CD4-positive, alpha-beta T cell treated with Interleukin-15 for 4 hours (primary cell): ENCODE results near the gene BCAS1.

ENCODE experiments used
- DNase-seq: peaks from one replicate; pipeline ENCODE4 v3.0.0-alpha.2; 2020; ENCODE audit warnings: low spot score

The BCAS1 gene, protein sequence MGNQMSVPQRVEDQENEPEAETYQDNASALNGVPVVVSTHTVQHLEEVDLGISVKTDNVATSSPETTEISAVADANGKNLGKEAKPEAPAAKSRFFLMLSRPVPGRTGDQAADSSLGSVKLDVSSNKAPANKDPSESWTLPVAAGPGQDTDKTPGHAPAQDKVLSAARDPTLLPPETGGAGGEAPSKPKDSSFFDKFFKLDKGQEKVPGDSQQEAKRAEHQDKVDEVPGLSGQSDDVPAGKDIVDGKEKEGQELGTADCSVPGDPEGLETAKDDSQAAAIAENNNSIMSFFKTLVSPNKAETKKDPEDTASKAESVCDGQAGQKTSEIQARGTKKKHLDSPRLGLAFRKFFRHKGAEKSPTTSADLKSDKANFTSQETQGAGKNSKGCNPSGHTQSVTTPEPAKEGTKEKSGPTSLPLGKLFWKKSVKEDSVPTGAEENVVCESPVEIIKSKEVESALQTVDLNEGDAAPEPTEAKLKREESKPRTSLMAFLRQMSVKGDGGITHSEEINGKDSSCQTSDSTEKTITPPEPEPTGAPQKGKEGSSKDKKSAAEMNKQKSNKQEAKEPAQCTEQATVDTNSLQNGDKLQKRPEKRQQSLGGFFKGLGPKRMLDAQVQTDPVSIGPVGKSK

DNA sequence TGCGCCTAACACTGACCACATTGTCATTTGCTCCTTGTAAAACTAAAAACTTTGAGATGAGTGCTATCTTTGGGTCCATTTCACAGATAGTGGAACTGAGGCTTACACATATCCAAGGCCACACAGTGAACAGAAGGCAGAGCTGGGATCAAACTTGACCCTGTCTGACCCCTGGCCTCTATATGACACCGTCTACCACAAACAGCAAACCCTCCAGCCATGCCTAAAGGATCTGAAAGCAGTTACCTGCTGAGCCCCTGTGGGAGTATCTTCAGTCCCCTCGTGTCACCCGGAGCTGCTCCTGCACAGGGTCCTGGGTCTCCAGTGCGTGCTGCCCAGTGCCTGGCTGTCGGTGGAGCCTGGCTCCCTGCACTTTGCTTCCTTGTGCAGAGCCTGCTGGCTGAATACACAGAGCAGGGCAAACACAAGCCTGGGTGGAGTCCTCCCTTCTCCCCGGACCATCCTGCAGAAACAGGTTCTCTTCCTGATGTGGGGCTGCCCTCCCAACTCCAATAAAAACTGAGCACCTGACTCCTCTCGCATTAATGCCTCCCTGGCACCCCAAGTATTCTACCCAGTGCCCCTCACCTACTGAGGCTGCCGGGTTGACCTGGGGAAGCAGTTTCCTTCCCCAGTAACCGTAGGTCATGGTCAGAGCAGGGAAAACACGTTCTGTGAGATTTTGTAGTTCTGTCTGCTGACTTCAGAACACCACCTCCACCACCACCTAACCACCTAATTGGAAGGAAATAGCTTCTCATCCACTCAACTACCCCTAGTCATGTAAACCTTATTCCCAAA, at the start of gene BCAS1:
Gene BCAS1, minus strand, starts transcription at position 408 of the 801 bp plus-strand sequence. CDS start 11,876 bp downstream, outside the sequence.
- DNase-seq, result no peak

- no peak for DNase-seq
Observed at GRCh38 chr20:54119744-54120143, 49.4 kb upstream of the BCAS1 start.

GRCh38 chr20:54118220-54119001, 48.0 kb upstream of the BCAS1 start:
- no peak for DNase-seq

GRCh38 chr20:54116550-54117235, 46.3 kb upstream of the BCAS1 start:
- DNase-seq, result no peak

- DNase-seq, result no peak
Observed at GRCh38 chr20:54115172-54115854, 44.9 kb upstream of the BCAS1 start.

DNA sequence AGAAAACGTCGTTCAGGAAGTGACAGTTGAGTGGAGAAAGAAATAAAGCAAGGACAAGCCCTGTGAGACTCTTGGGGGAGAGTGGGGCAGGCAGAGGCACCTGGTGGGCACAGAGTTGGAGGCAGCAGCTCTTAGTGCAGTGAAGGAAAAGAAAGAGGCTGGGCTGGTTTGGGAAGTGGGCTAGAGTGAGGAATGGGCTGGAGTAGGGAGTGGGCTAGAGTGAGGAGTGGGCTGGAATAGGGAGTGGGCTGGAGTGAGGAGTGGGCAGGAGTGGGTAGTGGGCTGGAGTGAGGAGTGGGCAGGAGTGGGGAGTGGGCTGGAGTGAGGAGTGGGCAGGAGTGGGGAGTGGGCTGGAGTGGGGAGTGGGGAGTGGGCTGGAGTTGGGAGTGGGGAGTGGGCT, 43.7 kb upstream of the BCAS1 start:
- DNase-seq, result no peak

GRCh38 chr20:54113566-54113965, 43.2 kb upstream of the BCAS1 start:
- DNase-seq, result no peak

DNA sequence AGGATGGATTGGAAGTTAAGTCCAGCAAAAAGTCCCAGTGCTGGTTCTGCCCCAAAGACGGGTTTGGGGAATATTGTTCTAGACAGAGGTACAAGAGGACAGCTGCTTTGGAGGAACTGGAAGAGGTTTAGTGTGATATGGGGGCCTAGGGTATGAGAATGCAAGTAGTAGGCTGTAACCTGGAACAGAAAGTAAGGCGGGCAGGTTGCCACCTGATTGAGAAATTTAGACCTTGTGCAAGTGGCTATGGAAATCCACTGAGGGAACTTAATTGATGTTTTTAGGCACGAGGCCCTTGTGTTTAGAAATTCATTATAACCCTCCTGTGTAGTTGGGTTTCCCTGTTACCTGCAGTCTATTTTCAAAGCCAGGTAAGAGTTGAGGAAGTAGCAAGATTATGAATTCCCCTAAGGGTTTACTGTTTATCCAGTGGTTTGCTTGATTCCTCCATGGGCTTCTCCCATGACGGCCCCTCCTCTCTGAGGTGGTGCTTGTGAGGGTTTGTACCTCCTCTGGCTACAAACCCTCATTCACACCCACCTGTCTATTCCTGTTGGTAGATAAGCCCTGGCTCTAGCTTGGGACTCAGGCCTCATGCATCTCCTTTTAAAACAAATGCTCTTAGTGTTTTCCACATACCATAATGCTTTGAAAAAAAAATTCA, 42.0 kb upstream of the BCAS1 start:
- DNase-seq, result no peak

DNA sequence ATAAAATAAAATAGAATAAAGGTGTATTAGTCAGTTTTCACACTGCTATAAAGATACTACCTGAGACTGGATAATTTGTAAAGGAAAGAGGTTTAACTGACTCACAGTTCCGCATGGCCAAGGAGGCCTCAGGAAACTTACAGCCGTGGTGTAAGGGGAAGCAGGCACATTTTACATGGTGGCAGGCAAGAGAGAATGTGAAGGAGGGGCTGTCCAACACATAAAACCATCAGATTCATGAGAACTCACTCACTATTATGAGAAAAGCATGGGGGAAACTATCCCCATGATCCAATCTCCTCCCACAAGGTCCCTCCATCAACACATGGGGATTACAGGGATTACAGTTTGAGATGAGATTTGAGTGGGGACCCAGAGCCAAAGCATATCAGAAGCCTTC, 41.1 kb upstream of the BCAS1 start:
- DNase-seq, result no peak

GRCh38 chr20:54110457-54110856, 40.1 kb upstream of the BCAS1 start:
- no peak for DNase-seq

- DNase-seq, result no peak
Observed at GRCh38 chr20:54110041-54110440, 39.6 kb upstream of the BCAS1 start.

DNA sequence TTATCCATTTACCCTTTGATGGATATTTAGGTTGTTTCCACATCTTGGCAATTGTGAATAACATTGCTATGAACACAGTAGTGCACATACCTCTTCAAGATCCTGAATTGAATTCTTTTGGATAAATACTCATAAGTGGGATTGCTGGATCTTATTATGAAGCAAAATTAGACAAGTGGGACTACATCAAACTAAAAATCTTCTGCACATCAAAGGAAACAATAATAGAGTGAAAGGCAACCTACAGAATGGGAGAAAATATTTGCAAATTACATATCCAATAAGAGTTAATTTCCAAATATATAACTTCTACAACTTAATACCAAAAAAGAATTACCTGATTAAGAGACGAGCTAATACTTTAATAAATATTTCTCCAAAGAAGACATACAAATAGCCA, 38.4 kb upstream of the BCAS1 start:
- no peak for DNase-seq

- no peak for DNase-seq
Observed at GRCh38 chr20:54108326-54108642, 37.9 kb upstream of the BCAS1 start.

DNA sequence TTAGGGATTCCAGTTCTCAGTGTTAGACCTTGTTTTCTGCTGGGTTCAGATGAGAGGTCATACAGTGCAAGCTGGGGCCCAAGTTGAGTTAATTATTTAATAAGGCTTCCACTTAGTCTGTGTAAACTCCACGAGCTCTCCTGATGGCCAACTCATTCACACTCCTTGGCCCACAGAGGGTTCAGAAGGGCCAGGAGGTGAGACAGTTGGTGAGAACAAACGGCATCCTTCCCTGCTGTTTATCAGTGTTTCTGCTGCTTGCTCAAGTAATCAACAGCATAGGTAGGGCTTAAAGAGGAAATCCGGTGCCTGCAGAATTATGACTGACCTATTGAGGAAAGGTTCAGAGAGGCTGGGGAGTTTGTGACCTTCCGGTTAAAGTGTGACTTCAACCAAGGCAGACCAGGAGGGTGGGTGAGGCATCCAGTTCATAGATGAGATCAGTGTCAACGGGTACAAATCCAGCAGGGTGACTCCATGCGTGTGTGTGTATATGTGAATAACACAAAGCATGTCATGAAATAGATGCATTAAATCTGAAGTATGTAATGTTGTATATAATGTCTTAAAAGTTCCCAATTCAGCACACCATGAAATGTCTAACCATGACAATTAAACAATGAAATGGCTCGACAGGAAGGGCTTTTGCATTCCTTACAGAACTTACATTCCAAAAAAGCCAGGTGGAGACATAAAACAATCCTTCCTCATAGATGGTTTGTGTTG, 37.4 kb upstream of the BCAS1 start:
- DNase-seq, result no peak

GRCh38 chr20:54107181-54107580, 36.8 kb upstream of the BCAS1 start:
- no peak for DNase-seq

DNA sequence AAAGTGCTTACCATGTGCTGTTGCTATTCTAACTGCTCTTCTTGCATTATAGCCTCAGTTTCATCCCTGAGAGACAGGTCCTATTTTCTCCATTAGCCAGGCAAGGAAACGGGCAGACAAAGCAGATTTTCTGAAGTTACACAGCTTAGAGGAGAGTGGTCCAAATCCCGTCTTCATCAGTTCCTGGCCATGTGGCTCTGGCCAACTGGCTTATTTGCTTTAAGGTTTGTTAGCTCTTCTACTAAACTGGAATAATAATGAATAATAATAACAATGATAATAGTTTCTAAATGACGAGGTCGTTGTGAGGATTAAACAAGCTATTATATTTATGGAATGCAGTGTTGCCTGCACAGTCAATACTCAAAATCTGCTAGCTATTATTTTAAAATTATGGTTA, 35.8 kb upstream of the BCAS1 start:
- no peak for DNase-seq

- DNase-seq, result no peak
Observed at GRCh38 chr20:54105653-54106052, 35.3 kb upstream of the BCAS1 start.

DNA sequence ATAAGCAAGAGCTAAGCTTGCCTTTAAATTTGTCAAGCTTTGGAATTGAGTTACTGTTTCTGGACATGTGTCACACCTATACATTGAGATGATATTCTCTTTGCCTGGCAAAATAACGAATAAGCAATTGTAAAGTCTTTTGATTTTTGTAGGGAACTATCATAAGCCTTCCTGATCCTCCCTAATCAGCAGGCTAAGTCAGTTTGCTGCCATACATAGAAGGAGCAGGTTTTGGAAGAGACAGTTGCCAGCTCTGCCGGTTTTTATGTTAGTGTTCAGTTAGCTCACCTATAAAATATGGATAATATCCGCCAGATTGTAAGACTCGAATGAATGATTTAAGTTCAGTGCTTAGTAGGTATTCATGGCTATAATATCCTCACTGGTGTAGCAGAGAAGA, 34.4 kb upstream of the BCAS1 start:
- DNase-seq, result no peak

DNA sequence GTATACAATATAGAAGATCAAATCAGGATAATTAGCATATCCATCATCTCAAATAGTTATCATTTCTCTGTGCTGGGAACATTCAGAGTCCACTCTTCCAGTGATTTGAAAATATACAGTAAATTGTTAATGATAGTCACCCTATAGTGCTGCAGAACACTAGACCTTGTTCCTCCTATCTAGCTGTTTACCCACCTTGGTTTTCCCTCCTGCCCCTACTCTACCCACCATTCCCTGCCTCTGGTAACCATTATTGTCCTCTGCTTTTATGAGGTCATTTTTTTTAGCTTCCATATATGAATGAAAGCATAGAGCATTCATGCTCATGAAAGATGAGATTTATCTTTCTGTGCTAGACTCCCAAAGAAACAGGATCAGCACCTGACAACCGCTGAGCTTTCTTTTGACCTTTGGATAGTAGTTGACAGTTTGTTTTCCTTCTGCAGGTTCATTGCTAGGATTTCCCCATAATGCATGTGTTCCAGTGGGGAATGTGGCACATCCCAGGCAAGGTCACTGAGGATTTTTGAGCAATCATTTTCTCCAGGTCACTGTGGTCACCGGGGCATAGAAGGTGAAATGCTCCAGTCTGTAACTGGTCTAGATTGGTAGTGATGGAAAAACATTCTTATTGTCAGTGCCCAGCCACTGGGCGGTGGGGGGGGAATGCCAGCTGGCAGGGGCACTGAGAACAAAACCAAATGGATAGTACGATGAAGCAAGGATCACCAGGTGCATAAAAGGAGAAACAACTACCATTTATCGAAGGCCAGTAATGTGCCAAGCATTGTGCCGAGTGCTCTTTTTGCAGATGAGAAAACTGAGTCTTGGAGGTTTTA, 33.6 kb upstream of the BCAS1 start:
- no peak for DNase-seq
